Measurements from ENCODE around the gene MAPK4.
"Not testable (repeated sequence)": the region's sequence is repeated elsewhere in the genome, so short reads cannot be mapped to it uniquely, and the experiment has no call there.

The MAPK4 gene

GRCh38 chr18:50559752-50560680, at the start of gene MAPK4:
Gene MAPK4 (plus strand): TSS chr18:50560087. CDS start chr18:50663959, 103,872 bp downstream.
- no peak for DNase-seq (ENCODE audit: low read depth in 1 of 2, low spot score in 1 of 2)

- DNase-seq (ENCODE audit: low read depth in 1 of 2, low spot score in 1 of 2), result not testable (repeated sequence)
These were observed 42.6 kb upstream of the MAPK4 start for GRCh38 chr18:50517277-50517676.

GRCh38 chr18:50518787-50519546, 40.9 kb upstream of the MAPK4 start:
- no peak for DNase-seq (ENCODE audit: low read depth in 1 of 2, low spot score in 1 of 2)

- no peak for DNase-seq (ENCODE audit: low read depth in 1 of 2, low spot score in 1 of 2)
These were observed 36.7 kb upstream of the MAPK4 start for GRCh38 chr18:50523165-50523564.

GRCh38 chr18:50527636-50528307, 32.1 kb upstream of the MAPK4 start:
- no peak for DNase-seq (ENCODE audit: low read depth in 1 of 2, low spot score in 1 of 2)

- no peak for DNase-seq (ENCODE audit: low read depth in 1 of 2, low spot score in 1 of 2)
These were observed 31.1 kb upstream of the MAPK4 start for GRCh38 chr18:50528806-50529205.

GRCh38 chr18:50533822-50534221, 26.1 kb upstream of the MAPK4 start:
- not testable (repeated sequence) for DNase-seq (ENCODE audit: low read depth in 1 of 2, low spot score in 1 of 2)

- not testable (repeated sequence) for DNase-seq (ENCODE audit: low read depth in 1 of 2, low spot score in 1 of 2)
These were observed 15.4 kb upstream of the MAPK4 start for GRCh38 chr18:50544476-50544875.

GRCh38 chr18:50545936-50546335, 14.0 kb upstream of the MAPK4 start:
- no peak for DNase-seq (ENCODE audit: low read depth in 1 of 2, low spot score in 1 of 2)

- DNase-seq (ENCODE audit: low read depth in 1 of 2, low spot score in 1 of 2), result no peak
These were observed 11.7 kb upstream of the MAPK4 start for GRCh38 chr18:50548160-50548559.

GRCh38 chr18:50551651-50552050, 8.2 kb upstream of the MAPK4 start:
- DNase-seq (ENCODE audit: low read depth in 1 of 2, low spot score in 1 of 2), result not testable (repeated sequence)

- DNase-seq (ENCODE audit: low read depth in 1 of 2, low spot score in 1 of 2), result no peak
These were observed 1.7 kb upstream of the MAPK4 start for GRCh38 chr18:50558157-50558556.

GRCh38 chr18:50558948-50559751, 737 bp upstream of the MAPK4 start:
- no peak for DNase-seq (ENCODE audit: low read depth in 1 of 2, low spot score in 1 of 2)

GRCh38 chr18:50560681-50561629, 1.1 kb downstream of the MAPK4 start:
- DNase-seq (ENCODE audit: low read depth in 1 of 2, low spot score in 1 of 2), result no peak

GRCh38 chr18:50562258-50562657, 2.4 kb downstream of the MAPK4 start:
- not testable (repeated sequence) for DNase-seq (ENCODE audit: low read depth in 1 of 2, low spot score in 1 of 2)

- DNase-seq (ENCODE audit: low read depth in 1 of 2, low spot score in 1 of 2), result no peak
These were observed 2.8 kb downstream of the MAPK4 start for GRCh38 chr18:50562686-50563085.

- DNase-seq (ENCODE audit: low read depth in 1 of 2, low spot score in 1 of 2), result no peak
These were observed 3.5 kb downstream of the MAPK4 start for GRCh38 chr18:50563376-50563775.

- DNase-seq (ENCODE audit: low read depth in 1 of 2, low spot score in 1 of 2), result no peak
These were observed 10.0 kb downstream of the MAPK4 start for GRCh38 chr18:50569930-50570329.

GRCh38 chr18:50571606-50572005, 11.7 kb downstream of the MAPK4 start:
- DNase-seq (ENCODE audit: low read depth in 1 of 2, low spot score in 1 of 2), result no peak

GRCh38 chr18:50573196-50573595, 13.3 kb downstream of the MAPK4 start:
- DNase-seq (ENCODE audit: low read depth in 1 of 2, low spot score in 1 of 2), result not testable (repeated sequence)

All from activated CD4-positive, alpha-beta T cell treated with anti-CD3 and anti-CD28 coated beads, Interleukin-2, amount 50 U/mL, for 24 hours (primary cell).